Panc1 (cell line): ENCODE results near the gene MVK. TPM values are rescaled to one million over a fixed set of nuclear protein-coding genes. Genes with fewer than 3 reads are reported as not detected.

Experiments
- ATAC-seq: fragments of 200-7000 bp; cut with Tn5 transposase; 2 replicates; pipeline ENCODE4 v1.9.1; 2020; ENCODE audit warnings: mild to moderate bottlenecking, moderate library complexity
- BruUV-seq: library from RNA; stranded (reverse); fragments of 400-500 nt; replicated peaks from 2 replicates; lab custom pipeline; 2021; lab: Mats Ljungman, UMichigan
- CTCF ChIA-PET: fragments of 300-600 bp; sonication (Branson Sonifier 250); formaldehyde crosslinking; loops from one replicate; lab custom pipeline; 2022; ENCODE audit warnings: antibody characterized with exemption; lab: Charles Lee
- POLR2A ChIA-PET: fragments of 300-600 bp; sonication (Branson Sonifier 250); formaldehyde crosslinking; loops from one replicate; lab custom pipeline; 2022; ENCODE audit warnings: antibody characterized with exemption; lab: Charles Lee
- DNase-seq: peaks from one replicate; pipeline ENCODE4 v3.0.0-alpha.2; 2010; ENCODE audit warnings: low read depth, low spot score
- H3K27ac ChIP-seq: 2 replicates; pipeline ENCODE4 v1.5.1; 2011; ENCODE audit warnings: mild to moderate bottlenecking, low read length, inconsistent platforms
- H3K27me3 ChIP-seq: fragments of 200-500 bp; sonication (Bioruptor generic); 2 replicates; pipeline ENCODE4 v1.6.0; 2014; ENCODE audit warnings: low read length, inconsistent platforms; ENCODE audit not compliant: control insufficient read depth, insufficient read depth
- H3K36me3 ChIP-seq: fragments of 200-500 bp; sonication (Bioruptor generic); 2 replicates; pipeline ENCODE4 v1.5.1; 2014; ENCODE audit warnings: inconsistent platforms, mild to moderate bottlenecking, low read length, moderate library complexity; ENCODE audit not compliant: control insufficient read depth, insufficient read depth
- H3K4me1 ChIP-seq: 2 replicates; pipeline ENCODE4 v1.5.1; 2011; ENCODE audit warnings: inconsistent platforms, mild to moderate bottlenecking, low read length, moderate library complexity; ENCODE audit not compliant: control insufficient read depth, insufficient read depth
- H3K4me3 ChIP-seq, 2 experiments: 2 replicates each; pipeline ENCODE4 v1.5.1; 2011 to 2012; ENCODE audit warnings: low read depth in 2 of 2, low read length in 2 of 2, mild to moderate bottlenecking in 2 of 2, inconsistent platforms in 1 of 2, moderate library complexity in 1 of 2
- H3K9me3 ChIP-seq: fragments of 200-500 bp; sonication (Bioruptor generic); 2 replicates; pipeline ENCODE4 v1.5.1; 2014; ENCODE audit warnings: low read depth, mild to moderate bottlenecking, inconsistent platforms, low read length, moderate library complexity; ENCODE audit not compliant: control insufficient read depth, insufficient read depth
- CTCF ChIP-seq: fragments of 450-650 bp; IDR thresholded peaks from 2 replicates; pipeline ENCODE4 v1.5.1; 2017; ENCODE audit warnings: mild to moderate bottlenecking
- POLR2AphosphoS5 ChIP-seq: IDR thresholded peaks from 2 replicates; pipeline ENCODE4 v1.6.1; 2012; ENCODE audit warnings: mild to moderate bottlenecking, low read depth, low read length, moderate library complexity
- REST ChIP-seq, 2 experiments: IDR thresholded peaks; 2 replicates each; pipeline ENCODE4 v1.6.1; 2011 to 2012; ENCODE audit warnings: low read depth in 2 of 2, control low read depth in 1 of 2, low read length in 1 of 2, mild to moderate bottlenecking in 1 of 2, moderate library complexity in 1 of 2; ENCODE audit not compliant: insufficient read depth in 1 of 2
- SIN3A ChIP-seq: IDR thresholded peaks from 2 replicates; pipeline ENCODE4 v1.6.1; 2012; ENCODE audit warnings: low read depth, mild to moderate bottlenecking, low read length, moderate library complexity, borderline replicate concordance; ENCODE audit not compliant: insufficient read depth
- TCF7L2 ChIP-seq: IDR thresholded peaks from 2 replicates; pipeline ENCODE4 v1.6.1; 2011; ENCODE audit warnings: mild to moderate bottlenecking, low read depth, low read length, inconsistent platforms
- in situ Hi-C: cut with HindIII; loops from 2 replicates; pipeline ENCODE4 v1.10.0; 2016; ENCODE audit warnings: low sequenced_read_pairs, low pct_unique_long_range_greater_than_20kb
- intact Hi-C: fragments of 100-400 bp; cut with micrococcal nuclease; formaldehyde crosslinking; loops from one replicate; pipeline ENCODE4 v1.10.0; 2022; ENCODE audit not compliant: unreplicated experiment
- total RNA-seq: library from RNA; stranded (reverse); gene quantifications from one replicate; pipeline ENCODE4 v1.2.1, GENCODE V29; 2021; ENCODE audit not compliant: unreplicated experiment

MVK gene
- total RNA-seq, 1 experiment from 2014 or later, result 41.6 TPM

GRCh38 chr12:109587921-109588320 is 14.3 kb downstream of the MVK start:
- no peak for TF ChIP-seq TCF7L2
- TF ChIP-seq REST (IDR thresholded peaks at IDR 0.05; ENCODE audit: insufficient read depth in 1 of 2, low read depth in 2 of 2, low read length in 1 of 2), result no peak
- no peak for TF ChIP-seq CTCF
- no peak for TF ChIP-seq POLR2AphosphoS5
- no peak for TF ChIP-seq SIN3A
- H3K9me3 ChIP-seq, result no peaks in the 10 kb centered on the region
- in situ Hi-C loops (no loop called here), intact Hi-C loops (loop anchor here (1.0 kb wide), 1 partner anchor 22 kb away; no protein-coding TSS in a partner anchor)
- DNase-seq (no peak), ATAC-seq (no peak)
- H3K4me3 ChIP-seq, result no peak overlapping the region
- H3K4me1 ChIP-seq, result no peaks in the 10 kb centered on the region
- H3K27ac ChIP-seq, result no peak overlapping the region
- no TSS peak for BruUV-seq
- H3K27me3 ChIP-seq, result no peaks in the 10 kb centered on the region
- ChIA-PET CTCF (no interaction called here), POLR2A (no interaction called here)
- no peaks in the 10 kb centered on the region; the same call in 1 of the 2 replicates for H3K36me3 ChIP-seq

- CTCF ChIA-PET, result no interaction called here
- ATAC-seq, result no peak
- BruUV-seq, result TSS peak; percentile 21
- no peak for DNase-seq
- Histone ChIP-seq H3K27ac (no peak overlapping the region), H3K36me3 (no peaks in the 10 kb centered on the region; the same call in 1 of the 2 replicates), H3K4me1 (no peaks in the 10 kb centered on the region), H3K4me3 (no peak overlapping the region), H3K27me3 (no peaks in the 10 kb centered on the region), H3K9me3 (no peaks in the 10 kb centered on the region)
- intact Hi-C loops (loop anchor here (1.0 kb wide), 1 partner anchor 22 kb away; no protein-coding TSS in a partner anchor), in situ Hi-C loops (no loop called here)
- TF ChIP-seq REST (IDR thresholded peaks at IDR 0.05; ENCODE audit: insufficient read depth in 1 of 2, low read depth in 2 of 2, low read length in 1 of 2) (no peak), CTCF (no peak), POLR2AphosphoS5 (no peak), SIN3A (no peak), TCF7L2 (no peak)
- POLR2A ChIA-PET, result no interaction called here
Observed at GRCh38 chr12:109588461-109589239, 15.1 kb downstream of the MVK start.
